Chondrocyte (in vitro differentiated cells): ENCODE results near the gene PALLD. TPM values are rescaled to one million over a fixed set of nuclear protein-coding genes. Genes with fewer than 3 reads are reported as not detected.

Source experiments
- DNase-seq: peaks from one replicate; pipeline ENCODE4 v3.0.0; 2021; ENCODE audit warnings: mixed read lengths, low spot score
- H3K27ac Mint-ChIP-seq: one replicate; pipeline ENCODE4 v1.8.0; 2021; ENCODE audit warnings: mild to moderate bottlenecking, moderate library complexity, mixed read lengths; ENCODE audit not compliant: unreplicated experiment
- H3K27me3 Mint-ChIP-seq: 2 replicates; pipeline ENCODE4 v1.8.0; 2021; ENCODE audit warnings: low read depth, mixed read lengths
- H3K36me3 Mint-ChIP-seq: 2 replicates; pipeline ENCODE4 v1.8.0; 2021; ENCODE audit warnings: low read depth, mixed read lengths
- H3K4me1 Mint-ChIP-seq: 2 replicates; pipeline ENCODE4 v1.8.0; 2021; ENCODE audit warnings: low read depth, mild to moderate bottlenecking, mixed read lengths
- H3K4me3 Mint-ChIP-seq: one replicate; pipeline ENCODE4 v1.8.0; 2021; ENCODE audit warnings: mild to moderate bottlenecking, moderate library complexity, mixed read lengths; ENCODE audit not compliant: unreplicated experiment
- H3K9me3 Mint-ChIP-seq: 2 replicates; pipeline ENCODE4 v1.8.0; 2021; ENCODE audit warnings: low read depth, mixed read lengths
- total RNA-seq: library from RNA; stranded (reverse); gene quantifications from 3 replicates; pipeline ENCODE4 v1.2.1, GENCODE V29; 2021
- TF ChIP-seq, protein P1 (sequence below): fragments of 200-600 bp; sonication (generic); IDR thresholded peaks from 2 replicates; pipeline ENCODE4 v1.5.0; 2021; ENCODE audit warnings: antibody characterized with exemption, mild to moderate bottlenecking, moderate library complexity

Gene PALLD
- total RNA-seq, 1 donor from 2014 or later = 900 TPM

DNA sequence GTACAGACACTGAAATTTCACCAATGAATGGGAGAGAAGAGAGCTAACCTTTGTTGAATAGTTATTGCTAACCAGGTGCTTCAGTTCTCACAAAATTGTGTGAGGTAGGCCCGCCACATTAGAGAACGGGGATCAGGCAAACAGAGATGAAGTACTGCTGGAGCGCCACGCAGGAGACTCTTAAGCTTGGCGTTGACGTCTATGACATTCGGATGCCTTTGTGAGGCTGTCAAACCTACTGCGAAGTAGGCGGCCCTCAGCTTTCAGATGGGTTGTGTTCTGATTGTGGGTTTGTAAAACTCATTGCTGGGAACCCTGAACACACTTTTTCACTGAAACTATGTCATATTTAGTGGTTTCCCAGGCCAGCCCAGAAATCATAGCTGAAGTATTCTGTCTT is 339.6 kb downstream of the PALLD start:
- peaks cover 25% of the 10 kb centered on the region for H3K36me3 Mint-ChIP-seq
- peak overlapping the region; percentile 89 for H3K4me3 Mint-ChIP-seq
- no peaks in the 10 kb centered on the region for H3K27me3 Mint-ChIP-seq
- no peaks in the 10 kb centered on the region for H3K9me3 Mint-ChIP-seq
- H3K27ac Mint-ChIP-seq = peak overlapping the region; percentile 94
- DNase-seq = no peak
- TF ChIP-seq, protein P1, sequence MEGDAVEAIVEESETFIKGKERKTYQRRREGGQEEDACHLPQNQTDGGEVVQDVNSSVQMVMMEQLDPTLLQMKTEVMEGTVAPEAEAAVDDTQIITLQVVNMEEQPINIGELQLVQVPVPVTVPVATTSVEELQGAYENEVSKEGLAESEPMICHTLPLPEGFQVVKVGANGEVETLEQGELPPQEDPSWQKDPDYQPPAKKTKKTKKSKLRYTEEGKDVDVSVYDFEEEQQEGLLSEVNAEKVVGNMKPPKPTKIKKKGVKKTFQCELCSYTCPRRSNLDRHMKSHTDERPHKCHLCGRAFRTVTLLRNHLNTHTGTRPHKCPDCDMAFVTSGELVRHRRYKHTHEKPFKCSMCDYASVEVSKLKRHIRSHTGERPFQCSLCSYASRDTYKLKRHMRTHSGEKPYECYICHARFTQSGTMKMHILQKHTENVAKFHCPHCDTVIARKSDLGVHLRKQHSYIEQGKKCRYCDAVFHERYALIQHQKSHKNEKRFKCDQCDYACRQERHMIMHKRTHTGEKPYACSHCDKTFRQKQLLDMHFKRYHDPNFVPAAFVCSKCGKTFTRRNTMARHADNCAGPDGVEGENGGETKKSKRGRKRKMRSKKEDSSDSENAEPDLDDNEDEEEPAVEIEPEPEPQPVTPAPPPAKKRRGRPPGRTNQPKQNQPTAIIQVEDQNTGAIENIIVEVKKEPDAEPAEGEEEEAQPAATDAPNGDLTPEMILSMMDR = no peak
- peaks cover 86% of the 10 kb centered on the region for H3K4me1 Mint-ChIP-seq

DNA sequence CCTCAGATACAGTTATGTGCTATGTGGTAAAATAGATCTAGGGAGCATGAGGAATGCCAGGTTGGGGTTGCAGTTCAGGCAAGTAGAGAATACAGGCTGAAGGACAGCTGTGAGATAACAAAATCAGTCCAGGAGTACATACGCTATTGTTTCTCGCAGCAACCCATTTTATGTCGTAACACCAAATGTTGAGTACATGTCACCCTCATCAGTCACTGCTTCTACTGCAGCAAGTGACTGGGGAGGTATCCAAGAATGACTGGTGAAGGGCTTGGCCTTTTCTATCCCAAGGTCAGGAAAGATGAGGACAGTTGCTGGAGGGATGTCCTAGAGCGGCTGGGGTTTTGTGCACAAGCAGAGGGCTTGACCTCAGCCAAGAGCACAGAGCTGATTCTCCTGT is 341.1 kb downstream of the PALLD start:
- H3K9me3 Mint-ChIP-seq = no peaks in the 10 kb centered on the region
- TF ChIP-seq, protein P1 = no peak
- H3K27me3 Mint-ChIP-seq = no peaks in the 10 kb centered on the region
- H3K4me3 Mint-ChIP-seq = peak overlapping the region; percentile 36
- H3K4me1 Mint-ChIP-seq = peaks cover 97% of the 10 kb centered on the region
- H3K36me3 Mint-ChIP-seq = peaks cover 30% of the 10 kb centered on the region
- H3K27ac Mint-ChIP-seq = peak overlapping the region; percentile 94
- no peak for DNase-seq

DNA sequence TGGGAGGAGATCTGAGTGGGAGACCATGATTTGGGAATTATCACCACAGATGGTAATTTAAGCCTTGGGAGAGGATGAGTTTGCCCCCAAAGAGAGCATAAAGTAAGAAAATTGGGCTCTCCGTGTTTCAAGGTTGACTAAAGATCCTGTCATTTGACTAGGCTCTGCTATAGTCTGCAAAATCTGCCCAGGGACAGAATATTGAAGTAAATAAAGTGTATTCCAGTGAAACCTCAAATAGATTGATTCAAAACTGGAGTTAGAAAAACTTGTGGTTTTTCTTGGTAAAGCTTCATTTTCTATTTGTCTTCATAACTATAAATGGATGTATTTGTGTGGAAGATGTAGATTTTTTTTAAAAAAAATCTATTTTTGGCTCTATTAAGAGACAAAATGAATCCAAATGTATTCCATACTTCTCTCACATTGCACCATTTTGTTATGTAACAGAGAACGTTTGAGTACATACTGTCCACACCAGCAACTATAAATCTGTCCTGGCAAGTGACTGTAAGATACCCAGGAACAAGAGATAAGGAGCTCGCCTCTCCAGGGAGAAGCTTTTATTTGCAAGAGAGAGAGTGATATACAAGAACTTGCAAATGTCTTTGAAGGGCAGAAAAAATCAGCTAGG is 343.0 kb downstream of the PALLD start:
- Mint-ChIP-seq H3K27me3 (no peaks in the 10 kb centered on the region), H3K36me3 (peaks cover 42% of the 10 kb centered on the region), H3K4me3 (peak overlapping the region; percentile 7), H3K27ac (peak overlapping the region; percentile 94), H3K9me3 (no peaks in the 10 kb centered on the region), H3K4me1 (peaks cover 99% of the 10 kb centered on the region)
- TF ChIP-seq, protein P1 = no peak
- DNase-seq = no peak

DNA sequence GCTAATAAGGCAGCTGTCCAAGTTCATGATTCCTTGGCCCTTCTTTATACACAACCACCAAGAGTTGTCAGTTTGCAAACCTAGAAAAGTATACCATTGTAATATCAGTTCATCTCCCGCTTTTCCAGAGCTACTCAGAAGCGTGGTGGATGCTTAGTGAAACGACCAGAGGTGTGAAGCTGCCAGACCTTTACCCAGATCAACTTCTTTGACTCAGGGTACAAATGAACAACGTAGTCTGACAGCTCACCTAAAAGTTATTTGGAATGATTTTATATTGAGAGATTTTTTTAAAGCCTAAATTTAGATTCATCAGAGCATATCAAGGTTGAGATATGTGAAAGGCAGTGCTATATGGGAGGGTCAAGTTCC is 343.5 kb downstream of the PALLD start:
- DNase-seq = no peak
- H3K4me1 Mint-ChIP-seq = peaks cover 99% of the 10 kb centered on the region
- H3K27me3 Mint-ChIP-seq = no peaks in the 10 kb centered on the region
- H3K4me3 Mint-ChIP-seq = no peak overlapping the region
- no peaks in the 10 kb centered on the region for H3K9me3 Mint-ChIP-seq
- TF ChIP-seq, protein P1 = no peak
- H3K27ac Mint-ChIP-seq = peak overlapping the region; percentile 94
- peaks cover 40% of the 10 kb centered on the region for H3K36me3 Mint-ChIP-seq

DNA sequence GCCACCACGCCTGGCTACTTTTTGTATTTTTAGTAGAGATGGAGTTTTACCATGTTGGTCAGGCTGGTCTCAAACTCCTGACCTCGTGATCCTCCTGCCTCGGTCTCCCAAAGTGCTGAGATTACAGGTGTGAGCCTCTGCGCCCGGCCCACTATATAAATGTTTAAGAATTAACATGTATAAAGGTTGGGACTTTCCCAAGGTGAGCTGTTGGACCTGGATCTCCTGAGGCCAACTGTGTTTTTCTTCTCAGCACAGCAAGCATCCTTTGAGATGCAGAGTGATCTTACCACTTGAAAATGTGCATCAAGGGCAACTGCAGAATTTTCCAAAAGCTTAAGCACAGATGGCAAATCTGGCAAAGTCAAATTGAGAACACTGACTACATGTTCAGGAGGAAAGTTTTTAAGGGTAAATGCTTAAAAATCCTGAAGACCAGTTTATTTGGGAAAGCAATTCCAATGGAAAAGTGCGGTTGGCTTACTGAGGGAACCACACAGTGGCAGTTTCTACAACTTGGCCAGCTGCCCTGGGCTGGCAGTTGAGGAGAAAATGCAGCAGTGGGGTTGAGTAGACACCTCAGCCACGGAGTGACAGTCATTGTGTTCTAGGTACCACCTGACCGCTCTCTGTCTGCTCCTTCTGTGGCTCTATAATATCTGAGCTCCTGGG is 344.3 kb downstream of the PALLD start:
- H3K4me1 Mint-ChIP-seq = peaks cover 97% of the 10 kb centered on the region
- no peak for DNase-seq
- H3K27ac Mint-ChIP-seq = peak overlapping the region; percentile 94
- no peak overlapping the region for H3K4me3 Mint-ChIP-seq
- no peaks in the 10 kb centered on the region for H3K9me3 Mint-ChIP-seq
- H3K27me3 Mint-ChIP-seq = no peaks in the 10 kb centered on the region
- peaks cover 36% of the 10 kb centered on the region for H3K36me3 Mint-ChIP-seq
- TF ChIP-seq, protein P1 = no peak
